Measurements from ENCODE around the gene RPLP1.

Gene RPLP1

GRCh38 chr15:69493406-69493805, 40.8 kb downstream of the RPLP1 start:
- TF ChIP-seq POLR2AphosphoS5 (IDR thresholded peaks at IDR 0.05; ENCODE audit: borderline replicate concordance, low read depth, low read length) (no peak), FOXP2 (optimal IDR thresholded peaks at IDR 0.05; ENCODE audit: control extremely low read depth, extremely low read length, insufficient read depth) (no peak), EZH2 (IDR thresholded peaks at IDR 0.05) (no peak)
- no peak for DNase-seq (ENCODE audit: low read depth, low spot score)
- Histone ChIP-seq H3K27ac (no peak overlapping the region), H3K9ac (ENCODE audit: insufficient read length) (no peak overlapping the region), H3K4me3 (no peak overlapping the region), H3K36me3 (ENCODE audit: insufficient read depth, low read length) (no peaks in the 10 kb centered on the region), H3K9me3 (ENCODE audit: low read depth, low read length) (peaks cover 4% of the 10 kb centered on the region; the same call in 1 of the 2 replicates)

DNA sequence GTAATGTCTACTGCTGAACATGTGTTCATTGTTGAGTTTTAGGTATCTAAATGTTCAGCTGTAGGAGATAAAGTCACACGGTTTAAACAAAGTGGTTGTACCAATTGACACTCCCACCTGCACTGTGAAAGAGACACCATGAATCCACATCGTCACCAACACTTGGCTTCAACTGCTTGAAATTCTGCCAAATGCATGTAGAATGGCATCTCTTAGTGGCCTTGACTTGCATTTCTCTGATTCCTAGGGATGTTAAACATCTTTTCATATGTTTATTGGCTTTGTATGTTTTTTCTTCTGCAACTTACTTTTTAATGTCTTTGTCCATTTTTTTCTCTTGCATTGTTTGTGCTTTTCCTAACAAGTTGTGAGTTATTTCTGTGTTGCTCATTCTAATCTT, 43.4 kb downstream of the RPLP1 start:
- Histone ChIP-seq H3K4me3 (no peak overlapping the region), H3K36me3 (ENCODE audit: insufficient read depth, low read length) (no peaks in the 10 kb centered on the region), H3K9ac (ENCODE audit: insufficient read length) (no peak overlapping the region), H3K27ac (no peak overlapping the region), H3K9me3 (ENCODE audit: low read depth, low read length) (peaks cover 4% of the 10 kb centered on the region; the same call in 1 of the 2 replicates)
- DNase-seq (ENCODE audit: low read depth, low spot score) = no peak
- TF ChIP-seq POLR2AphosphoS5 (IDR thresholded peaks at IDR 0.05; ENCODE audit: borderline replicate concordance, low read depth, low read length) (no peak), FOXP2 (optimal IDR thresholded peaks at IDR 0.05; ENCODE audit: control extremely low read depth, extremely low read length, insufficient read depth) (no peak), EZH2 (IDR thresholded peaks at IDR 0.05) (no peak)

DNA sequence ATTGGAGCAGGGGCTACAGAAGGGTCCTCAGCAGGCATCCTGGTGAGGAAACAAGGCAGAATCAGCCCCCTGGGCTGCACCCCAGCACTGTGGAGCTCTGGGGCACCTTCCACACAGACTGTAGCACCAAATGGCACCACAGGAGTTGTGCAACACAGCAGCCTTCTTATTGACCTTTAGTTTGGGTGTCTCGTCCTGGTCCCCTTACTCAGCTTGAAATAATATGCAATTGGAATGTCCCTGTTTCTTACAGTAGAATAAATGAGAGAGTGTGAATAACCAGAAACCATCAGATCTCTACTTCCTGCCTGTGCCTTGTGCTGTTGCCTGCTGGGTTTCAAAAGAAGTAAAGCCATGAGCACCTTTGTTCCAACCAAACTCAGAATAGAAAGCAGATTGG, 44.5 kb downstream of the RPLP1 start:
- H3K4me3 ChIP-seq = no peak overlapping the region
- no peak overlapping the region for H3K9ac ChIP-seq (ENCODE audit: insufficient read length)
- H3K9me3 ChIP-seq (ENCODE audit: low read depth, low read length) = no peaks in the 10 kb centered on the region
- TF ChIP-seq FOXP2 (optimal IDR thresholded peaks at IDR 0.05; ENCODE audit: control extremely low read depth, extremely low read length, insufficient read depth) (no peak), EZH2 (IDR thresholded peaks at IDR 0.05) (no peak), POLR2AphosphoS5 (IDR thresholded peaks at IDR 0.05; ENCODE audit: borderline replicate concordance, low read depth, low read length) (no peak)
- no peak overlapping the region for H3K27ac ChIP-seq
- no peak for DNase-seq (ENCODE audit: low read depth, low spot score)
- H3K36me3 ChIP-seq (ENCODE audit: insufficient read depth, low read length) = no peaks in the 10 kb centered on the region

GRCh38 chr15:69497667-69498066, 45.0 kb downstream of the RPLP1 start:
- Histone ChIP-seq H3K4me3 (no peak overlapping the region), H3K27ac (no peak overlapping the region), H3K36me3 (ENCODE audit: insufficient read depth, low read length) (no peaks in the 10 kb centered on the region), H3K9ac (ENCODE audit: insufficient read length) (no peak overlapping the region), H3K9me3 (ENCODE audit: low read depth, low read length) (no peaks in the 10 kb centered on the region)
- TF ChIP-seq EZH2 (IDR thresholded peaks at IDR 0.05) (no peak), FOXP2 (optimal IDR thresholded peaks at IDR 0.05; ENCODE audit: control extremely low read depth, extremely low read length, insufficient read depth) (no peak), POLR2AphosphoS5 (IDR thresholded peaks at IDR 0.05; ENCODE audit: borderline replicate concordance, low read depth, low read length) (no peak)
- no peak for DNase-seq (ENCODE audit: low read depth, low spot score)

GRCh38 chr15:69498282-69498681, 45.7 kb downstream of the RPLP1 start:
- no peak for DNase-seq (ENCODE audit: low read depth, low spot score)
- no peak overlapping the region for H3K9ac ChIP-seq (ENCODE audit: insufficient read length)
- H3K27ac ChIP-seq = no peak overlapping the region
- no peak overlapping the region for H3K4me3 ChIP-seq
- no peaks in the 10 kb centered on the region for H3K9me3 ChIP-seq (ENCODE audit: low read depth, low read length)
- no peaks in the 10 kb centered on the region for H3K36me3 ChIP-seq (ENCODE audit: insufficient read depth, low read length)
- TF ChIP-seq FOXP2 (optimal IDR thresholded peaks at IDR 0.05; ENCODE audit: control extremely low read depth, extremely low read length, insufficient read depth) = no peak
- TF ChIP-seq EZH2 (IDR thresholded peaks at IDR 0.05) = no peak
- TF ChIP-seq POLR2AphosphoS5 (IDR thresholded peaks at IDR 0.05; ENCODE audit: borderline replicate concordance, low read depth, low read length) = no peak

DNA sequence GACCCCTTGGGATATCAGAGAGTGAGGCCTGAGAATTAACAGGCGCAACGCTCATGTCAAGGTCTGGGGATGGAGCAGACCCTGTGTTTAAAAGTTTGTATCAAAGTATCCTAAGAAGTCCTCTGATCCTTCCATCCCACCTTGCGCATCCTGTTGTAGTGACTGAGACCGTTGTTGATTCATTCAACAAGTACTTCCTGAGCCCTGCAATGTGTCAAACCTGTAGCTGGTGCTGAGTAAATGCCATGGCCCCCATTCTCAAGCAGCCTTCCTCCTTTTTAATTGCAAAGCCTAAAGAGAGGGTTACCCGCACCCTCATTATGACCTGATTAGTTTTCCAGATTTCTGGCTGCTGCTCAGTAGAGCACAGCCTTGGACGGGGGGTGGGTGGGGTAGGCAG, 46.4 kb downstream of the RPLP1 start:
- Histone ChIP-seq H3K9me3 (ENCODE audit: low read depth, low read length) (no peaks in the 10 kb centered on the region), H3K9ac (ENCODE audit: insufficient read length) (no peak overlapping the region), H3K4me3 (no peak overlapping the region), H3K27ac (no peak overlapping the region), H3K36me3 (ENCODE audit: insufficient read depth, low read length) (no peaks in the 10 kb centered on the region)
- DNase-seq (ENCODE audit: low read depth, low spot score) = no peak
- TF ChIP-seq FOXP2 (optimal IDR thresholded peaks at IDR 0.05; ENCODE audit: control extremely low read depth, extremely low read length, insufficient read depth) (no peak), EZH2 (IDR thresholded peaks at IDR 0.05) (no peak), POLR2AphosphoS5 (IDR thresholded peaks at IDR 0.05; ENCODE audit: borderline replicate concordance, low read depth, low read length) (no peak)

GRCh38 chr15:69499521-69500211, 47.0 kb downstream of the RPLP1 start:
- no peak overlapping the region for H3K27ac ChIP-seq
- no peaks in the 10 kb centered on the region for H3K9me3 ChIP-seq (ENCODE audit: low read depth, low read length)
- no peak overlapping the region for H3K4me3 ChIP-seq
- no peak overlapping the region for H3K9ac ChIP-seq (ENCODE audit: insufficient read length)
- H3K36me3 ChIP-seq (ENCODE audit: insufficient read depth, low read length) = no peaks in the 10 kb centered on the region
- DNase-seq (ENCODE audit: low read depth, low spot score) = no peak
- no peak for TF ChIP-seq POLR2AphosphoS5 (IDR thresholded peaks at IDR 0.05; ENCODE audit: borderline replicate concordance, low read depth, low read length)
- TF ChIP-seq EZH2 (IDR thresholded peaks at IDR 0.05) = no peak
- TF ChIP-seq FOXP2 (optimal IDR thresholded peaks at IDR 0.05; ENCODE audit: control extremely low read depth, extremely low read length, insufficient read depth) = no peak

- TF ChIP-seq POLR2AphosphoS5 (IDR thresholded peaks at IDR 0.05; ENCODE audit: borderline replicate concordance, low read depth, low read length) = no peak
- no peak for TF ChIP-seq FOXP2 (optimal IDR thresholded peaks at IDR 0.05; ENCODE audit: control extremely low read depth, extremely low read length, insufficient read depth)
- TF ChIP-seq EZH2 (IDR thresholded peaks at IDR 0.05) = no peak
- no peaks in the 10 kb centered on the region for H3K9me3 ChIP-seq (ENCODE audit: low read depth, low read length)
- H3K4me3 ChIP-seq = no peak overlapping the region
- no peaks in the 10 kb centered on the region for H3K36me3 ChIP-seq (ENCODE audit: insufficient read depth, low read length)
- DNase-seq (ENCODE audit: low read depth, low spot score) = no peak
- H3K27ac ChIP-seq = no peak overlapping the region
- H3K9ac ChIP-seq (ENCODE audit: insufficient read length) = no peak overlapping the region
These were observed 47.7 kb downstream of the RPLP1 start for GRCh38 chr15:69500339-69500738.

DNA sequence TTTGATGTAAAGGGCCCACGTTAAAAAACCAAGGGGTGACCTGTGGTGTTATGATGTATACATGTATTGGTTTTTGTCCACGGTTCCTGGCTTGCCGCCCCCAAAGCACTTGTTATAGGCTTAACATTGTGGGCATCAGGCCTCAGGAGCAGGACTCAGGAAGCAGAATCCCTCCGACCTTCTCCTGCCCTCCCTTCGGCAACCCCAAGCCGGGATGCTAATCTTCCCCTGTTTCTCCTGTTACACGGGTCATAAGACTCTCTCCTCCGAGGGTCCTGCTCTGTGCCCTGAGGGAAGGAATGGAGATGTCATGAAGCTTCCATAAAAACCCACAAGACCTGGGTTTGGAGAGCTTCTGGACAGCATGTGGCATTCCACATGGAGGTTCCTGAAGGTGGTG, 48.8 kb downstream of the RPLP1 start:
- no peak for DNase-seq (ENCODE audit: low read depth, low spot score)
- Histone ChIP-seq H3K36me3 (ENCODE audit: insufficient read depth, low read length) (no peaks in the 10 kb centered on the region), H3K4me3 (no peak overlapping the region), H3K9ac (ENCODE audit: insufficient read length) (no peak overlapping the region), H3K9me3 (ENCODE audit: low read depth, low read length) (no peaks in the 10 kb centered on the region), H3K27ac (no peak overlapping the region)
- TF ChIP-seq POLR2AphosphoS5 (IDR thresholded peaks at IDR 0.05; ENCODE audit: borderline replicate concordance, low read depth, low read length) (no peak), FOXP2 (optimal IDR thresholded peaks at IDR 0.05; ENCODE audit: control extremely low read depth, extremely low read length, insufficient read depth) (no peak), EZH2 (IDR thresholded peaks at IDR 0.05) (no peak)

Data from SK-N-MC (cell line).